COLO668 (cell line): Measurements from ENCODE around the gene PDK2.

ENCODE experiments used
- DNase-seq: peaks from one replicate; lab custom pipeline; 2025; ENCODE audit not compliant: unreplicated experiment; lab: John Stamatoyannopoulos, UW

PDK2 gene

DNA sequence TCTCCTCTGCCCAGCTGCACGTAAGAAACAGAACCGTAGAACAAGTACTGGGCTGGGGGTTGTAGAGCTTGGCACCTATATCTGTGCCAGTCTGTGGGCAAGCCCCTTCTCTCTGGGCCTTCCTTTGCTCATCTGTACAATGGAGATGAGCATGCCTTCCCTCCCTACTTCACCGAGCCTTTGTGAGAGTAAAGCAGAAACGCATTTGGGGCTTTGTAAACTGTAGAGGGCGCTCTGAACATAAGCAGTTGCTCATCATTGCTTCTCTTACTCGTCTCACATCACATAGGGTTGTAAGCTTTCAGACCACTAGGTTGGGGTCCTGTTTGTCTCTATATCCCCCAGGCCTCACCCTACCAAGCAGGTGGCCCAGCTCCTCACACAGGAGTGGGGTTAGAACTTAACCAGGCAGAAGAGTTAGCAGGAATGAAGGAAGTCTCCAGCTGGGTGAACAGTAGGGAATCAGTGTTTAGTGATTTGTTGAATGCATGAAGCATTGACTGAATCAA is 19.8 kb downstream of the PDK2 start:
- peak; percentile 10 for DNase-seq

DNA sequence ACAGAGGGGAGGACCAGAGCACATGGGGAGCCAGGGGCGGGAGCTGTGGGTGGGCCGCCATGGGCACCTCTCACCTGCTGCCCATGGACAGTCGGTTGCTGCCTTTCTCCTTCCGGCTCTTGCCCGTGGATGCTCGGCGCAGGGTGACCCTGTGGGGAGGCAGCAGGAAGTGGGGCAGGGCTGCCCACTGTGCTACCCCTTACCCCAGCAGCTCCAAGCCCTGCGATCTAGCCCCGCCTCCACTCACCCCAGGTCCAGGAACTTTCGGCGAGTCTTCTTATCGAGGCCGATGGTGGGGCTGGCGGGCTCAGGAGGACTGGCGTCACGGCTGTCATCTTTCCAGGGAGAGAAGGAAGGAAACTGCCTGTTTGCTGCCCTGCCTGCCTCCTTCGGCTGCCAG is 20.6 kb downstream of the PDK2 start:
- no peak for DNase-seq

DNA sequence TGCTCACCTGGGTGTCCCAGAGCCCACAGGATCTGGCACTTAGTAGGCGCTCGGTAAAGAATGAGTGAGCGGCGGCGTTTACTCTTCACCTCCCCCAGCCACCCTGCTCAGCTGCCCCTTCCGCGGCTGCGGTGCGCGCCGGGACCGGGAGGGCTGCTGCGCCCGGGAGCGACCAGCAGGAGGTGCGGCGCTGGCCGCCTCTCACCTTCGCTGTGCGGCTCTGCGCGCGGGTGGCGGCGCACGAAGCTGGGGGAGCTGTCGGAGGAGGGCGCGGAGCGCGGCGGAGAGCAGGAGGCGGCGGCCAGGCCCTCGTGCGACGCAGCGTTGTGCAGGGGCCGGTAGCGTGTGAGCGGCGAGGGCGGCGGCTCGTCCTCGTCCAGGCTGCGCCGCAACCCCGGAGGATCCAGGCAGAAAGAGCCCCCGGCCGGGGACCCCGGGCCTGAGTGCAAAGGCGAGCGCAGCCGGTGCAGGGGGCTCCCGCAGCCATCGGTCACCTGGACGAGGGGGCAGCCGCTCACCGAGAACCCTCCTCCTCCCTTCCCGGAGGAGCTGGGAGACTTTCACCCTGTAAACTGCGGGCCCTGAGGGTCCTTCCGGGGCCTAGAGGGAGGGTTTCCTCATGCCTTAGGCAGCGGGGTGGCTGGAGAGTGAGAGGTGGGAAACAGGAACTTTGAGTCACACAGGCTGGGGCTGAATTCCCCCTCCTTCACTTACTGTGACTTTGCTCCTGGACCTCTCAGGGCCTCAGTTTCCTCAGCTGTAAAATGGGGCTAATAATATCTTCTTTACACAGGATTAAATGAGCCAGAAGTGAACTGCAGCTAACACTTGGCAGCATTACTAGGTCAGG is 22.3 kb downstream of the PDK2 start:
- DNase-seq = peak; percentile 75

DNA sequence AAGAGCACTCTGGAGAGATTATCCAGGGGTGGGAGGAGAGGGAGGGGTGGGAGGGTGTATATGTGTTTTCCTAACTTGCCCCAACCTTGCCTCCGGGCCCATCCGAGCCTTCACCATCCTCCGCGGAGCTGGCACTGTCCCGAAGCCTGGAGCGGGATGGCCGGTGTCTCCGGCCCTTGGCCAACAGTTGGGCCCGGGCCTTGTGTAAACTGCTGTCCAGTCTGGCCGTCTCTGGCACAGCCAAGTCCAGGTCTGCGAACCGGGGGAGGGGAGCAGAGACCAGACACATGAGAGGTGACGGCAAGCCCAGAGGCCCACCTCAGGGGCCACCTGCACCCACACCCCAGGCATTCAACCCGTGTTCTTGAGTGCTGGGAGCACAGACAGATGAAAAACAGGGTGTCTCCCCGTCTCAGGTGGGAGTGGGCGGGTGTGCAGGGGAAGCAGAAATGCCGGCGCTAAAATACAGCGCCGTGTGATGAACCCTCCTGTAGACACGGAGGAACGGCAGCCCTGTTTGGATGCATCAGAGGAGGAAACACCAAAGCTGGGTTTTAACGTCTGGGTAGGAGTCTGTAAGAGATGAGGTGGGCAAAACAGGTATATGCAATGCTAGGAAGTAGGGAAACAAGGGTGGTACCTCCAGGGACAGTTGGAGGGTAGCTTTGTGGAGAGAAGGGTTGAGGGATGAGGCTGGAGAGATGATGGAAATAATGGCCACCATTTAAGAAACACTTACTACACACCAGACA is 23.1 kb downstream of the PDK2 start:
- DNase-seq = no peak

DNA sequence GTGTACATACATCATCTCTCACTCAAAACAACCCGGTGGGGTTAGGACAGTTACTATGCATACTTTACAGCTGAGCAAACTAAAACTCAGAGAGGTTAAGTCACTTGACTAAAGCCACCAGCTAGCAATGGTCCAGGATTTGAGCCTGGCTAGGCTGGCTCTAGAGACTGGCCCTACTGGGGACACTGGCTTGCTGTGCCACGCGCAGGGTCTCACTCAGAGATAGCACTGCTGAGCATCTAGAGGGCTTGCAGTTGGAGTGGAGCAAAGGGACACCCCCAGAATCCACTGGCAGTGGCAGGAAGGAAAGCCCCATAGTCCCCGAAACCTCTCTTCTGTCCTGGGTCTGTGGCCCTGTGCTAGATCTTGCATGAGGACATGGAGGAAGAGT is 23.7 kb downstream of the PDK2 start:
- no peak for DNase-seq

DNA sequence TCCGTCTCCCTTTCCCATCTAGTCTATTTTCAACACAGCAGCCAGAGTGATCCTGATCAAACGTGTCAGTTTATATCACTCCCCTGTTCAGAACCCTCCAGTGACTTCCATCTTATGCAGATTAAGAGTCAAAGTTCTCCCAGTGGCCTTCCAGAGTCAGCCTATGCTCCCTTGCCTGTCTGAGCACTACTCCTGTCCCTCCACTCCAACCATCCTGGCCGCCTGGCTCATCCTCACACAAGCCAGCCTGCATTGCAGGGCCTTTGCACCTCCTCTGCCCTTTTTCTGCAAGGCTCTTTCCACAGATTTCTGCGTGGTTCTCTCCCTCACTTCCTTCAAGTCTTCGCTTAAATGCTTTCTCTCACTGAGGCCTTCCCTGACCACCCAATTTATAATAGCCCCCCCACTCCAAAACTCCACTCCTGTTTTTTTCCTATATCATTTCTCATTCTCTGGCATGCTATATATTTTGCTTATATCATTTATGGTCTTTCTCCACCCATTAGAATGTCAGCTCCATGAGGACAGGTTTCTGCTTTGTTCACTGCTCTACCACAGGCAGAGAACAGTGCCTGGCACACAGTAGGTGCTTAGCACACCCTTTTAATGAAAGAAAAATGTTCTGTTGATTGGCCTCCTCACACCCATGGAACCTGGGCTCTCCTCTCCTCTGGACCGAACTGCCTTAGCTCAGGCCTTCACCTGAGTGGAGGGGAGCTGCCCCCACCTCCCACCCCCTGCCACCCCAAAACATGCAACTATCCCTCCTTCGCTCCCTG is 25.5 kb downstream of the PDK2 start:
- no peak for DNase-seq

DNA sequence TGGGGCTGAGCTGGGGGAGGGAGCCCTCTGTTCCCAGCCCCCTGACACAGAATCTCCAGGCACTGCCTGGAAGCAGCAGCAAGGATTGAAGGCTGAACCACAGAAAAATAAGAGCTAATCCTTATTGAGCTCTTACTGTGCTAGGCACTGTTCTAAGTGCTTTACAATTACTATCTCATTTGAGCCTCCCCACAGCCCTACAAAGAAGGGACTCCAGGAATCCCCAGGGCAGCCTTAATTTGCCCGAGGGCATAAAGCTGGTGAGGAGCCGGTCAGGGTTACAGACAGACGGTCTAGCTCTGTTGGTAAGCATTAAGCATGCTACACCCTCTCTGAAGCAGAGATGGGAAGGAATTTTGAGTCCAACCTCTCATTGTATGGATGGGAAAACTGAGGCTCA is 27.8 kb downstream of the PDK2 start:
- DNase-seq = no peak

DNA sequence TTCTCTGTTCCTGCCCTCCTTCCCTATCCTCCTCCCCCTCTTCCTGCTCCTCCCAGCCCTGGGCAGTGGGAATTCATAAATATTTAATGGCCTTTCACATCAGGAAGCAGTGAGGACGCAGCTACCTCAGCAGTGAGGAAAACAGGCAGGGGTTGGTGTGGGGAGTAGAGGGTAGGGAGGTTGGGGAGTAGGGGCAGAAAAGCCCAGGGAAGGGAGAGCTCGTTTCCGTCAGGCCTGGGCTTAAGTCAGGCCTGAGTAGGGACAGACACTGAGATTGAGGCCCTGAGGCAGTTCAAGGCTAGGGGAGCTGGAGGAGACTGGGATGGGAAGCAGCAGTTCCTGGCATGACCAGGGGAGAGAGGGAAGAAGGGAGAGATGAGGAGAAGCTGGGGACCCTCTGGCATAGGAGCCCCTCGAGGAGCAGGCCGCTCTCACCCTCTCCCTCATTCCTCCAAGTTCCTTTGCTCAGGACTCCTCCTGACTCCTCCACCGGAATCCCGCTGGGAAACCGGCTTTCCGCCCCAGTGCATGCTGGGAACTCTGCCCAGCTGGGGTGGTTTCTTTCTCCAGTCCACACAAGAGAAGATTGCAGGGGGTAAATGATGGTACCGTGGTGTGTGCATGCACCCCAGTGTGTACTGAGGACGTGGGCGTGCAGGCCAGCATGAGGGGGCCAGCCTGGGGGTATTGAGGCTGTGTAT is 28.6 kb downstream of the PDK2 start:
- DNase-seq = peak; percentile 31

DNA sequence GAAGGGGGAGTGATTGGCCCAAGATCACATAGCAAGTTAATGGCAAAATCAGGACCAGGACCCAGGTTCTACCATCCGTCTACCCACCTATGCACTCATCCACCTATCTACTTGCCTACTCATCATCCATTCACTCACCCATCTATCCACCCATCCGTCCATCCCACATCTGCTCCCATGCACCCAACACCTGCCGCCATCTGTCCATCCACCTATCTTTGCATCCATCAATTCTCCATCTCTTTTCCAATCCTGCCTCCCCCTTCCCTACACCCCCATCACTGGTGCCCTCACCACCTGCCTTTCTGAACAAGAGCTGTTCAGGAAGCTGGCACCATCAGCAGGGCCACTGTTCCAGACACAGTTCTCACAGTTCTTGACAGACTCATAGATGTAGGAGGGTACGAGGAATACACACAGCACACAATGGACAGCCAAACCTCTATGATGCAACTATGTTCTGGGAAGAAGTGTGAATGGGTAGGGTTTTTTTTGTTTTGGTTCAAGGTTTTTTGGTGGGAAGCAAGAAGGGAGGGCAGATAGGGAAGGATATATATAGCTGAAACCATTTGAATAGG is 30.4 kb downstream of the PDK2 start:
- no peak for DNase-seq

DNA sequence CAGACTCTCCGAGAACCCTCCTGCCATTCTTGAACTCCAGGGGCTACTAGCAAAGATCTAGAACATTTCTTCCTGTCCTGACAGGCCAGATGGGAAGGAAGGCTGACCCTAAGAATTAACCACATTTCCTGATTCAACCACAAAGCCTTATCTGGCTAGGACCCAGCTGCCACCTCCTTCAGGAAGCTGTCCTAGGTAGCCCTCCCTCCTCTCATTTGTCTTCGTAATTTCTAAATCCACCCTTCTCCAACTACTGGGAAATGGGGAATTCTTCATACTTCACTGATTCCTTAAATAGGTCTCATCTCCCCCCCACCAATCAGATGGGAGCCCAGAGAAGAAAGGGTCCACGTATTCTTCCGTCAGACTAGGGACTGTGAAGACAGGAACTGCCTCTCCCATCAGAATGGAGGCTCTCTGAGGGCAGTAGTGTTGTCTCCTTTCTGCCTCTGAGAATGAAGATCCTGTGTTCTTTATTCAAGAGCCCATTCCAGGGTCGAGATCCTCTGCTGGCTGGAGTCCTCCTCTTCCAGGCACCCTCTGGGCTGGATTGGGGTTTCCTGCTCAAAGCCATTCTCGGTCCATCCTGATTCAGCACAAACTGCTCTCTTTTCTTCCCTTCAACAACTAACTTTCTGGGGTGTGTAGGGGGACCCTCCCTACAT is 32.7 kb downstream of the PDK2 start:
- no peak for DNase-seq

DNA sequence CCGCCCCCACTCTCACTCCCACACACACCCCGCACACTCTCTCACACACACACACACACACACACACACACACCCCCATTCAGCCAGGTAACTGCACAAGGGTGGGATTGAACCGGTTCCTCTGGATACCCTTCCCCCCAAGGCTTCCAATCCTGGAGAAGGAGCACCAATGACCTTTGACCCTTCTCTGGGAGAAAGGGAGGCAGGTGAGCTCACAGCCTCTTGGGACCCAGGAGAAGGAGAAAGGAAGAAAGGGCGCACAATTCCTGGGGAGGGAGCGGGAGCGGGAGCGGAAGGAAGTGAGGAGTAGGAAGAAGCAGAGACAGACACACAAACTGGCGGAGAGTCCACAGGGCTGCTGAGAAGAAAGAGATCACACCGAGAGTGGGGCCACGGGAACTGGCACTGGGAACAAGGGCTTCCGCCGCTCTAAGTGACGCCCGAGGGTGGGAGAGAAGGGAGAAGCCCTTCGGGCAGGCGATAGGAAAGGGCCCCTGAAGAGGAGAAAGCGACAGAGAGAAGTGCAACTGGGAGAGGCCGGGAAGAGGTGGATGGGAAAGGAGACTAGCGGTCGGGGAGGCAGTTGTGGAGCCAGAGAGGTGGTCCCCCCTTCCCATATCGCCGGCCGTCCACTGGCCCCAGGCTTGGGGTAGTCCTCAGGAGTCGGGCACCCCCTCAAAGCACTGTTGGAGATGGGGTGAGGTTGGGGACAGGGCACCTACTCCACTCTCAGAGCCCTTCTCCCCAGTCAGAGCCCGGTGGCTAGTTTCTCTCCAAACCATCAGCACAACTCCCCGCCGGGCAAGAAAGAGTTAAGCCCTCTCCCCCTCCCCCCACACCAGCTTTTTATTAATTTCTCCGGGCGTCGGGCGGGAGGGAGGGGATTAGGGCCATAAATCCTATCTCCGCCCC is 33.5 kb downstream of the PDK2 start:
- DNase-seq = no peak

DNA sequence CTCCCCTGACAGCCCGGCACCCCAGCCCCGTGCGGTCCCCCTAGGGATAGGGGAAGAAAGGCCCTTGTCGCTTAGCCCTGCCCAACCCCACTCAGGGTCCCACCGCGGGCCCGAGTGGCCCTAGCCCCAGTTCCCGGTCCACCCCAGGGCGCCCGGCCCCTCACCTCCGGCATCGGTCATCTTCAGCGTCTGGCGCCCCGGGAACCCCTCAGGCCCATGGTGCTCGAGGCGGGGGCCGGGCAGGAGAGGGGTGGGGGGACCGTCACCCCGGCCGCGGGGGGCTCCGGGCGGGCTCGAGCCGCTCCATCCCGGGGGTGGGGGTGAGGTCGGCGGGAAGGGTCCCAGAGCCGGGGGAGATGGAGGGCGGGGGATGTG is 34.2 kb downstream of the PDK2 start:
- DNase-seq = no peak

DNA sequence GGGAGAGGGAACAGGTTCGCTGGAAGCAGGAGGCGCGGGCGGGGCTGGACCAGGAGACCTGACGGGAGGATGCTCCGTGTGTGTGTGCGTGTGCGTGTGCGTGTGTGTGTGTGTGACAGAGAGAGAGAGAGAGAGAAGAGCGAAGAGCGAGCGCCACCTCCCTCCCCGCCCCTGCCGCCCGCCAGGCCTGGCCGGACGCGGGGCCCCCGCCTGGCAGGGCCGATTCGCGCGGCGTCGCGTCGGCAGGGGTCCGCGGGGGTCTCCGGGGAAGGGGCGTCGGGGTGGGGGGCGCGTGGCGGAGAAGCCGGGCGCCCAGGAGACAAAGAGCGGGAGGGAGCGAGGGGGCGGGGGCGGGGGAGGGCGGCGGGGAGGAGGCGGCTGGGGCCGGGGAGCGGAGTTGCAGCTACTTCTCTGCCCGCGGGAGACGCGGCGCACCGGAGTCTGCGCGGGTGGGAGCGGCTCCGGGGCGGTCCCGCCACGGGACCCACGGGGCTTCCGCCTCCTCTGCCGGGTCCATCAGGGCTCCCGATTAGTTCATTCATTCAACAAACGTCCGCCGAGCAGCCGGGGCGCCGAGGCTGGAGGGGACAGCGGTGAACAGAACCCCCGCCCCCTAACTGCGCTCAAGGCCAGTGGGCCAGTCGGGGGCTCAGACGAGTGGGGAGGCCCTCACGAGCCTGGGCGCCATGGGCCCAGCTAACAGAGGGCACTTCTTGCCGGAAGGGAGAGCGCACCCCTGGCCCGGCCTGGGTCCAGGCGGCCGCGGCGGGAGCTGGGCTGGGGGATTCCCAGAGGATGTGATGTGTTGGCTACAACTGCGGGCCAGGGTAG is 34.8 kb downstream of the PDK2 start, which contains the start of gene SAMD14:
SAMD14 (minus strand) TSS at position 433 of the 831 bp plus-strand sequence. CDS start 5,201 bp downstream, outside the sequence.
- DNase-seq = peak; percentile 25

DNA sequence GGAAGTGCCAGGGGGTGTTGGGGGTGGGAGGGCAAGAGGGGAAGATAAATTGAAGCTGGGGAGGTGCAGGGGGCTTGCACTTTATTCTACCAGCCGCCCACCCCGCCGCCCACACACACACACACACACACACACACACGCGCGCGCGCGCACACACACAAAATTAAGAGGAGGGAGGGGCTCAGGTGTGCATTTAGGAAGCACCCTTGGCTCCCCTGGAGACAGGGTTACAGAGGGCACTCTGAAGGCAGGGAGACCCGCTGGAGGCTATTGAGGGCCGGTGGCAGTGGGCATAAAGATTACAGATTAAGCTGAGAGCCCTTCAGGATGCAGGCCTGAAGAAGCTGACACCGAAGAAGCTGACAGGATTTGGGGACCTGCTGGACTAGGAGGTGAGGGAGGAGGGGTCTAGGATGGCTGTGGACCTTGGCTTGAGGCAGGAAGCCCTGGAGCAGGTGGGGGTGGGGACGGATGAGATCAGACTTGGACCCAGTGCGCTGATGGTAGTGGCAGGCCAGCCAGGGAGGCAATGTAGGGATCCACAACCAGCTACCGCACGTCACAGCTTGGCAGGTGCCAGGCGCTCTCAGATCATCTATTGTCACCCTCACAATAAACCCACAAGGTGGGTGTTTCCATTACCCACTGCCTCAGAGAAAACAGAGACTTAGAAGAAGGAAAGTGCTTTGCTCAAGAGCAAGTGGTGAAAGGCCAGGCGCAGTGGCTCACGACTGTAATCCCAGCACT is 35.6 kb downstream of the PDK2 start:
- DNase-seq = peak; percentile 58

DNA sequence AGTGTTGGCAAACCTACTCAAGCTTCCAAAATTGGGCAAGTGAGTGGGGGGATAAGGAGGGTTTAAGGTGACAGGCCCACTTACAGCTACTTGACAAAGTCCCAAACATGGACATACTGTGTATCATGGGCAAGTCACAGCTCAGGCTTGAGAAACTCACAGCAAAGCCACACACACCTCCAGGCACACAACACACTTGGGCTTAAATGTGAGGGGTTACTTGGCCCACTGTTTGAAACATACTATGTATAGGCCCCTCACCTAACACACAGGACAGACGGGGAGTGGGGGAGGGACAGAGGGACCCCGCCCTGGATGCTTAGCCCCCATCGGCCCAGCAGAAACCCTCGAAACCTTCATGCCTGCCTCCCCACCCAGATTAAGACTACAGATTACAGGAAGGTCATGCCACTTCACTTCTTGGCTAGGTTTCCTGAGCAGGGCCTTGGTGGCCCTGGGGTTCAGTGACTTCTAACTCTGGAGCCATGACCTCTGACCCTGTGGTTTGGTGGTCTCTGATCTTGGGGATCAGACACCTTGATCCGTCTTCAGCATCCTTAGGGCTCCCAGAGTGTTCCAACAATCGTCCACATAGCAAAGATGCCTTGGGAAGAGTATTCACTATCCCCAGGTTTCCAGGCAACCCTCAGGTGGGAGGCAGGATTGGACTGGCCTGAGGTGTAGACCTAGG is 37.1 kb downstream of the PDK2 start:
- DNase-seq = no peak

DNA sequence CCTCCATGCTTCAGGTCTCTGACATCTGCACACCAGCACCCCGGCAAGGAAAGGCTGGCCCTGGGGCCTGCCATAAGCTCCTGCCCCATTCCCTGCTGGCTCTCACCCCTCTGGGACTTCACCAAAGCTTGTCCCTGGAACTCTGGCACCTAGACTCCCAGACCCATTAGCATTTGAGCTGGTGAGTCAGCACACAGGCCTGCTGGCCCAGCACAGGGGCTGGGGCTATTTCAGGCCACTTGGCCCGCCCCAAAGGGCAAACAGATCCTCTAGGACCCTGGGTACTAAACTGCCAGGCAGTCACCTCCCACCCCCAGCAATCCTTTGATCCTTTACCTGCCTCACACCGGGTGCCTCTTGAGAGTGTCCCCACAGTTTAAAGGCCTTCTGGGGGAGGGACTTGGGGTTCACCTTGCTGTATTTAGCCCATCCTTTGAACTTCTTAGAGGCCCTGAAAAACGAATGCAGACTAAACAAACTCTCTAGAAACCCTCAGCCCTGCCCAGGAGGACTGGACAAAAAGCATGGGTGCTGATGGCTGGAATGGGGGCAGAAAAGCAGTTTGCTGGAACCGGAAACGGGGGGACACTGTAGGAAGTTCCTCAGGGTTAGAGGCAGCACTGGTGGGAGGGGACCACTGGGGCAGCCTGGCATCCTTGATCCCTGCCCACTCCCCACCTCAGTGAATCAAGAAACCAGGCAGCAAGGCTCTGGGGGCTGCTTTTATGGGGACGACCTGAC is 38.0 kb downstream of the PDK2 start:
- no peak for DNase-seq
